ENCODE measurements around the gene BIVM.

DNA sequence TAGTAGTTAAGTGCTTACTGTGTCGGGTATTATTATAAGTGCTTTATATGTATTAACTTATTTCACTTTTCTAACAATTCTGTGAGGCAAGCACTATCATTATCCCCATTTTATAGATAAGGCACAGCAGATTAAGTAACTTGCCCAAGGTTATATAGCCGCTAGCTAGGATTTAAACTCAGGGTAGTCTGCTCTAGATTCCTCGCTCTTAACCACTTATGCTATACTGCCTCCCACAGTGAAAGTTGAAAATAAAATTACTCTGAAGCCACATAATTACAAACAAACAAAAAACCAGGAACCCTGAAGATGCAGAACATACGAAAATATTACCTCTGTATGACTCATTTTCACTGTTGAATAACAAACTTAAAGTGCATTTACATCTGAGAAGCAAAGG lies 29.2 kb upstream of the BIVM start:
- TF ChIP-seq, protein P1, sequence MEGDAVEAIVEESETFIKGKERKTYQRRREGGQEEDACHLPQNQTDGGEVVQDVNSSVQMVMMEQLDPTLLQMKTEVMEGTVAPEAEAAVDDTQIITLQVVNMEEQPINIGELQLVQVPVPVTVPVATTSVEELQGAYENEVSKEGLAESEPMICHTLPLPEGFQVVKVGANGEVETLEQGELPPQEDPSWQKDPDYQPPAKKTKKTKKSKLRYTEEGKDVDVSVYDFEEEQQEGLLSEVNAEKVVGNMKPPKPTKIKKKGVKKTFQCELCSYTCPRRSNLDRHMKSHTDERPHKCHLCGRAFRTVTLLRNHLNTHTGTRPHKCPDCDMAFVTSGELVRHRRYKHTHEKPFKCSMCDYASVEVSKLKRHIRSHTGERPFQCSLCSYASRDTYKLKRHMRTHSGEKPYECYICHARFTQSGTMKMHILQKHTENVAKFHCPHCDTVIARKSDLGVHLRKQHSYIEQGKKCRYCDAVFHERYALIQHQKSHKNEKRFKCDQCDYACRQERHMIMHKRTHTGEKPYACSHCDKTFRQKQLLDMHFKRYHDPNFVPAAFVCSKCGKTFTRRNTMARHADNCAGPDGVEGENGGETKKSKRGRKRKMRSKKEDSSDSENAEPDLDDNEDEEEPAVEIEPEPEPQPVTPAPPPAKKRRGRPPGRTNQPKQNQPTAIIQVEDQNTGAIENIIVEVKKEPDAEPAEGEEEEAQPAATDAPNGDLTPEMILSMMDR (optimal IDR thresholded peaks at IDR 0.05 in 1 of 3, IDR thresholded peaks at IDR 0.05 in 1 of 3, conservative IDR thresholded peaks at IDR 0.05 in 1 of 3; ENCODE audit: extremely low read depth in 1 of 3, insufficient read depth in 2 of 3, low read length in 3 of 3) = no peak
- TF ChIP-seq EZH2 (IDR thresholded peaks at IDR 0.05; ENCODE audit: low read length) = no peak
